Dedifferentiated amniotic fluid mesenchymal stem cell (primary cell): ENCODE measurements around the gene SDC4.
A peak's percentile ranks its signal among the peaks of the same experiment; 100 is the strongest.

Experiments
- DNase-seq: peaks from one replicate; pipeline ENCODE4 v3.0.0-alpha.2; 2016; ENCODE audit errors: extremely low spot score

Gene SDC4, protein sequence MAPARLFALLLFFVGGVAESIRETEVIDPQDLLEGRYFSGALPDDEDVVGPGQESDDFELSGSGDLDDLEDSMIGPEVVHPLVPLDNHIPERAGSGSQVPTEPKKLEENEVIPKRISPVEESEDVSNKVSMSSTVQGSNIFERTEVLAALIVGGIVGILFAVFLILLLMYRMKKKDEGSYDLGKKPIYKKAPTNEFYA

DNA sequence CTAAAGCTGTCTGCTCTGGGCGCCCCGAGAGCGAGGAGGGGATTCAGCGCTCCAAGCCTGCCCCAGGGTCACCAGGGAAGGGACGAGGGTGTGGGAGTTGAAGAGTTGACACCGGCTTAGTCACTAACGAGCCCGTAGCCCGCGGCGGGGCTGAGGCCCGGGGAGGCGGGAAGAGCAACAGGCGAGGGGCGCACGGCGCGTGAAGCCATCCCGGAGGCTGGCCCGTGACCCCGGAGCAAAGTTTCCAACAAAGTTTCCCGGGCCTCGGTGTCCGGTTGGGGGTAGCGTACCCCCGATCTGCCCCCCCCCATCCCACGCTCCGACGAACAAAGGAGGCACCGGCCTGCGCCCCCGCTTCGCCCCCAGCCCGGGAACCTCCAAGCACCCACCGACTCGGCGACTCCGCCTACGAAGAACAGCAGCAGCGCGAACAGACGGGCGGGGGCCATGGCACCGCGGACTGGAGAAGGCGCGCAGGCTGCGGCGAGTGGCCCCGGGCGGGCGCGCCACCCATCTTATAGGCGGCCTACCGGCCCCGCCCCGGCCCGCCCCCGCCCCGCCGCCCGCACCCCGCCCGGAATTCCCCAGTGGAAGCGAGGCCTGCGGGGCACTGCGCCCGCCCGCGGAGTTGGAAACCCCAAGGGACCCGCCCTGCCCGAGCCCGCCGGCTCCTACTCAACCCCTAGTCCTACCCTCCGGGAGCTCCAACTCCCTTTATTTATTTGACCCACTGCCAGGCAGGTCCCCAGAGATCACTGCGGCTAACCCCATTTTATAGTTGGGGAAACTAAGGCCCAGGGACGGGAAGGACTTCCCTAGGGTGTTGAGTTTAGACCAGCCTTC is at the start of gene SDC4:
SDC4 (minus strand) TSS at position 489 of the 843 bp plus-strand sequence; CDS start at position 449, 40 bp downstream.
- DNase-seq: peak; percentile 47

GRCh38 chr20:45395114-45395415 is 46.8 kb upstream of the SDC4 start:
- no peak for DNase-seq

DNA sequence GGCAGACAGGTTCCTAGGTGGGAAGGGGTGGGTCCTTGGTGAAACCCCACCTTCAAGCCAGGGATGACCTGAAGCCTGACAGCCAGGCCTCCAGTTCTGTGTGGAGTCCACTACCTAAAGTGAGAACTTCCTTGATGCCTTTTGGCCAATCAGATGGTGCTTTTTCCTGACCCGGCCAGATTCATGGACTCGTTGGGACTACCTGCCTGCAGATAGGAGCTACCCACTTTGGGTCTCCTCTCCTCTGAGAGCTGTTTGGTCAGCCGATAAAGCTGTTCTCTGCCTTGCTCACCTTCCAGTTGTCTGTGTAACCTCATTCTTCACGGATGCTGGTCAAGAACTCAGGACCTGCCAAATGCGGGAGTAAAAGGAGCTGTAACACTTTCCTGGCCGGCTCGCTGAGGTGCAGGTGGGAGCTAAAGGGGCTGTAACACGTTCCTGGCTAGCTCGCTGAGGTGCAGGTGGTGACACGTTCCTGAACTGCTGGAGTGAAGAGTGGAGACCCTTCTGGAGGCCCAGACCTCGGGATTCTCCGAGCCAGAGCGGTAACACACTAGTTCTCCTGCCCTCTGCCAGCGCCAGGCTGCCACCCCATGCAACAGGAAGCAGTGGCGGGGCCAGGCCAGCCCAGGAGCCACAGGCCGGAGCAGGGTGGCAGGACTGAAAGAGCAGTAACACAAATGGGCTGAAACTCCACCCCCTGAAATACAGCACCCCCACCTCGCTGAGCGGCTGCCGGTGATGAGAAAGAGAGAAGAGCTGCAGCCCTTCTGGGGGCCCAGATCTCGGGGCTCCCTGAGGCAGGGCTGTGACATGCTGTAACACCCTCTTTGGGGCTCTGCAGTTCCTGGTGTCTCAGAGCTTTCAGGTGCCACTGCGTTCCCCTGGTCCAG is 46.2 kb upstream of the SDC4 start:
- DNase-seq: no peak

- DNase-seq: no peak
These were observed 44.5 kb upstream of the SDC4 start for GRCh38 chr20:45392733-45393132.

DNA sequence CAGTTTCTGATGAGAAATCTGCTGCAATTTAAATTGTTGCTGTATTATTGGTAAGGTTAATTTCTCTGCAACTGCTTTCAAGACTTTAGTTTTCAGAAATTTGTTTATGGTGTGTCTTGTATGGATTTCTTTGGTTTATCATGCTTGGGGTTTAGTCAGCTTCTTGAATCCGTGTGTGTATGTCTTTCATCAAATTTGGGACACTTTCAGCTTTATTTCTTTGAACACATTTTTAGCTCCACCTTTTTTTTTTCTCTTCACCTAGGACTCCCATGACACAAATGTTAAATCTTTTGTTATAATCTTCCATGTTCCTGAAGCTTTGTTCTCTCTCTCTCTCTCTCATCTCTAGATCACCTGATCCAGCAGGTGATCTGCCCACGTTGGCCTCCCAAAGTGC is 43.3 kb upstream of the SDC4 start:
- DNase-seq: no peak

GRCh38 chr20:45390931-45391330 is 42.7 kb upstream of the SDC4 start:
- DNase-seq: no peak

DNA sequence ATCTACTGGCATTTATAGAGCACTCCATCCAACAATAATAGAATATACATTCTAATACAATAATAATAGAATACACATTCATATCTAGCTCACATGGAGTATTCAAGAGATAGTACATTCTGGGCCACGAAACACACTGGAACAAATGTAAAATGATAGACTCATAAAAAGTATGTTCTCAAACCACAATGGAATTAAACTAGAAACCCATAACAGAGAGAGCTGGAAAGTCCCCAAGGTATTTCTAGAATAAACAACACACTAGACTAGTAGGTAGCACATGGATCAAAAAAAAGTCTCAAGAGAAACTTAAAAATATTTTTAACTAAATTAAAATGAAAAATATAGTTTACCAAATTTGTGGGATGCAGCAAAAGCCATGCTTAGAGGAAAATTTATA is 39.0 kb upstream of the SDC4 start:
- no peak for DNase-seq

DNA sequence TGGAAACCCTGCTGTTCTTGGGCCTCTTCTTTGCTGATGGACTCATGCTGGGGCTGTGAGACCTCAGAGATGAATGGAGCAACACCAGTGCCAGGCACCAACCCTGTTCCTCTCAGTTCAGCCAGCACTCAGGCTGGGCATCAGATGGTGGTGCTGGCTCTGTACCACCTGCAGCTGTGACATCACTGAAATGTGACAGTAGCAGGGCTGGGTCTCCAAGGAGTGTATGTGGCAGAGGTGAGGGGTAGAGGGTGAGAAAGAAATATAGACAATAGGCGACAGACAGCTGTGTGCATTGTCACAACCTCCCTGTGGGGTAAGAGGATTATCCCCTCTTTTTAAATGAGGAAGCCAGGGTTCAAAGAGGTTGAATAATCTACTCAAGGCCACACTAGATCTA is 30.0 kb upstream of the SDC4 start, which contains the start of gene TP53TG5:
TP53TG5 (minus strand) TSS at position 135 of the 400 bp plus-strand sequence; CDS start at position 46, 89 bp downstream.
- no peak for DNase-seq

GRCh38 chr20:45377269-45377668 is 29.0 kb upstream of the SDC4 start:
- DNase-seq: no peak

GRCh38 chr20:45374966-45375365 is 26.7 kb upstream of the SDC4 start:
- no peak for DNase-seq

- no peak for DNase-seq
These were observed 25.9 kb upstream of the SDC4 start for GRCh38 chr20:45374101-45374467.

- peak; percentile 68 for DNase-seq
These were observed 25.3 kb upstream of the SDC4 start for GRCh38 chr20:45373353-45374100.

GRCh38 chr20:45372646-45373352 is 24.6 kb upstream of the SDC4 start:
- DNase-seq: no peak

GRCh38 chr20:45372241-45372640 is 24.0 kb upstream of the SDC4 start:
- no peak for DNase-seq

- DNase-seq: no peak
These were observed 22.4 kb upstream of the SDC4 start for GRCh38 chr20:45370571-45371160.

- no peak for DNase-seq
These were observed 20.2 kb upstream of the SDC4 start for GRCh38 chr20:45368221-45368980.

DNA sequence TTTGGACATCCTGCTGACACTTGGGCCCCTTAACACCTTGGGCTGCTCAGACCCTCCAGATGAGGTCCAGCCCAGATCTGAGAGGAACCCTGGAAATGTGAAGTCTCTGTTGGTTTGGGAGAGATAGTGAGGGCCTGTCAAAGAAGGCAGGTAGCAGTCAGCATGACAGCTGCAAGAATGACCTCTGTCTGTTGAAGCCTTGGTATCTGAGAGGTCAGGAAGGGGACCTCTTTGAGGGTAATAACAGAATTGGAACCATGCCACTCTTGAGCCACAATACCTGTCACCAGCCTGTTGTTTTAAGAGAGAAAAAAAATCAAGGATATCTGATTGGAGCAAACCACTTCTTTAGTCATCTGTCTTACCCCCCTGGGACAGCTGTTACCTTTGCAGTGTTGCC is 18.9 kb upstream of the SDC4 start:
- no peak for DNase-seq

- no peak for DNase-seq
These were observed 18.4 kb upstream of the SDC4 start for GRCh38 chr20:45366631-45367030.

DNA sequence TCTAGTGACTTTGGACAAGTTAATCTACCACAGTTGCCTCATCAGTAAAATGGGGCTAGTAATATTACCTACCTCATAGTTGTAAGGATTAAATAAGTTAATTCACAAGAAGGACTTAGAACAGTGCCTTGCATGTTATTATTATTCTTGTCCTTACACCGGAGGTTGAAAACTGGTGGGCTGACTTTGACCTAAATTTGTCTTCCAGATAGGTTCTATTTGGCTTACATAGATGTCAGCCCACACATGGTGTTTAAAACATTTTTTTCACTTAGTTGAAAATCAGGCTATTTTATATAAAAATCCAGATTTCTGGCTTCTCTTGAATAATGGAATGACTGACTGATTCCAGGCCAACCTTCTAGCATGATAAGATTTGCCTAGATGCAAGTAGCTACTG is 18.0 kb upstream of the SDC4 start:
- no peak for DNase-seq

- DNase-seq: no peak
These were observed 17.3 kb upstream of the SDC4 start for GRCh38 chr20:45365444-45365970.
